GM12872 (cell line): Measurements from ENCODE around the gene FNIP1.

Source experiments
- CTCF ChIP-seq: IDR thresholded peaks from 3 replicates; pipeline ENCODE4 v1.5.1; 2011; ENCODE audit warnings: low read depth, mild to moderate bottlenecking, low read length, moderate library complexity; ENCODE audit not compliant: insufficient read depth

FNIP1 gene

GRCh38 chr5:131769336-131769735, 27.5 kb downstream of the FNIP1 start:
- TF ChIP-seq CTCF: no peak

GRCh38 chr5:131767891-131768290, 28.9 kb downstream of the FNIP1 start:
- TF ChIP-seq CTCF: no peak

GRCh38 chr5:131766689-131767088, 30.1 kb downstream of the FNIP1 start:
- no peak for TF ChIP-seq CTCF

DNA sequence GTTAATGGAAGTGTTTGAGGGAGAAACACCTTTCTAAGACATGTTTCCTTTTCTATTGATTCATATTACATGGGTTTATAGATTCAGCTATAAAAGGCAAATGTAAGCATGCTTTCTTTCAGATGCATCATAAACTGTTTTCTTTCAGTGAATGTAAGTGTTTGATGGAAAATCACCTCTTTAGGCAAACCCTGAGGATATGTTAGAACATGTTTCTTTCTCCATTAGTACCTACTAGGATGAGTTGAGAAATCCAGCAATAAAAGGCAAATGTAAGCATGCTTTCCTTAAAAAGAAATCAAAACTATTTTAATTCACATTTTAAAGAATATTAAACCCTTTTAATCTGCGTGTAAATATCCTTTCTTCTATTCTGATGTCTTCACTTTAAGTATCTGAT, 31.6 kb downstream of the FNIP1 start:
- no peak for TF ChIP-seq CTCF

- no peak for TF ChIP-seq CTCF
These were observed 32.8 kb downstream of the FNIP1 start for GRCh38 chr5:131763968-131764367.

DNA sequence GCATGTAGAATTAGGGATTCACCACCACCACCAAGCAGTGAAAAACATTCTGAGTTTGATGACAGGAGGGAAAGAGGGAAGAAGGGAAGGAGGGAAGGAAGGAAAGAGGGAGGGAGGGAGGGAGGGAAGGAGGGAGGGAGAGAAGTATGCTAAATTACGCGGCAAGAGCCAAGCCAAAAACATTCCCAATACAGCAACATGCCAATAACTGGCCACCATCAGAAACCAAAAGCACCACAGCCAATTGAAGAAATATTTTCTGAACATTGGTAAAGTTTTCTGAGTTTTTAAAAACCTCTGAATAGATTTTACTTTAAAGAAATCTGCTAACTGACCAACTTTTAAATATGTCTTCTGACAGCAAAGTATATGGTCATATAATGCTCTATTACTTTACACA, 36.0 kb downstream of the FNIP1 start:
- TF ChIP-seq CTCF: no peak

DNA sequence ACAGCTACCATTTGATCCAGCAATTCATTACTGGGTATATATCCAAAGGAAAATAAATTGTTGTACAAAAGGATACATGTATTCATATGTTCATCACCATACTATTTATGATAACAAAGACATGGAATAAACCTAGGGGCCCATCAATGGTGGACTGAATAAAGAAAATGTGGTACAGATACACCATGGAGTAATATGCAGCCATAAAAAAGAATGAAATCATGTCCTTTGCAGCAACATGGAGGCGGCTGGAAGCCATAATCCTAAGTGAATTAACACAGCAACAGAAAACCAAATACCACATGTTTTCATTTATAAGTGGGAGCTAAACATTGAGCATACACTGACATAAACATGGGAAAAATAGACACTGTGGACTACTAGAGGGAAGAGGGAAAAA, 37.1 kb downstream of the FNIP1 start:
- no peak for TF ChIP-seq CTCF

GRCh38 chr5:131758520-131758900, 38.3 kb downstream of the FNIP1 start:
- TF ChIP-seq CTCF: no peak
